Mesenchymal stem cell (in vitro differentiated cells and primary cell): ENCODE data around the gene NEDD9.
A peak's percentile ranks its signal among the peaks of the same experiment; 100 is the strongest.

Source experiments
- DNase-seq: peaks from one replicate; pipeline ENCODE4 v3.0.0-alpha.2; 2013
- H2AFZ ChIP-seq: one replicate; pipeline ENCODE4 v1.6.1; 2013; ENCODE audit warnings: low read depth, mild to moderate bottlenecking, control low read depth, inconsistent platforms, low read length, moderate library complexity
- H2AK5ac ChIP-seq: 2 replicates; pipeline ENCODE4 v1.6.1; 2013; ENCODE audit warnings: low read length, moderate library complexity, mild to moderate bottlenecking, inconsistent platforms; ENCODE audit not compliant: severe bottlenecking
- H2BK120ac ChIP-seq: one replicate; pipeline ENCODE4 v1.6.1; 2013; ENCODE audit warnings: low read depth, mild to moderate bottlenecking, inconsistent platforms, low read length, moderate library complexity
- H2BK12ac ChIP-seq, 2 experiments: one replicate each; pipeline ENCODE4 v1.6.1; 2013; ENCODE audit warnings: inconsistent platforms in 2 of 2, low read length in 2 of 2, mild to moderate bottlenecking in 2 of 2, moderate library complexity in 2 of 2, control low read depth in 1 of 2
- H2BK15ac ChIP-seq: one replicate; pipeline ENCODE4 v1.6.1; 2013; ENCODE audit warnings: mild to moderate bottlenecking, low read depth, inconsistent platforms; ENCODE audit not compliant: poor library complexity, severe bottlenecking
- H2BK5ac ChIP-seq: 2 replicates; pipeline ENCODE4 v1.6.1; 2013; ENCODE audit warnings: low read depth, mild to moderate bottlenecking, low read length, control low read depth, inconsistent platforms; ENCODE audit not compliant: poor library complexity, severe bottlenecking
- H3K14ac ChIP-seq, 2 experiments: one replicate each; pipeline ENCODE4 v1.6.1; 2013; ENCODE audit warnings: inconsistent platforms in 2 of 2, low read length in 2 of 2, control low read depth in 1 of 2, mild to moderate bottlenecking in 1 of 2, moderate library complexity in 1 of 2
- H3K18ac ChIP-seq, 2 experiments: one replicate each; pipeline ENCODE4 v1.6.1; 2013; ENCODE audit warnings: inconsistent platforms in 2 of 2, low read length in 2 of 2, control low read depth in 1 of 2, low read depth in 1 of 2, mild to moderate bottlenecking in 1 of 2
- H3K23ac ChIP-seq, 2 experiments: one replicate each; pipeline ENCODE4 v1.6.1; 2013; ENCODE audit warnings: inconsistent platforms in 2 of 2, low read length in 2 of 2, mild to moderate bottlenecking in 2 of 2, moderate library complexity in 2 of 2, control low read depth in 1 of 2
- H3K27ac ChIP-seq: 2 replicates; pipeline ENCODE4 v1.5.1; 2013; ENCODE audit warnings: mild to moderate bottlenecking, moderate library complexity, low read length, control low read depth, inconsistent platforms; ENCODE audit not compliant: poor library complexity, severe bottlenecking
- H3K27me3 ChIP-seq, 2 experiments: 2 replicates each; pipeline versions ENCODE4 v1.6.1 to v1.7.0; 2013; ENCODE audit warnings: low read length in 2 of 2, mild to moderate bottlenecking in 2 of 2, moderate library complexity in 2 of 2, control low read depth in 1 of 2, inconsistent platforms in 1 of 2; ENCODE audit not compliant: control insufficient read depth in 1 of 2, insufficient read depth in 1 of 2
- H3K36me3 ChIP-seq, 2 experiments: 2 replicates each; pipeline versions ENCODE4 v1.6.1 to v1.7.0; 2013; ENCODE audit warnings: low read length in 2 of 2, control low read depth in 1 of 2, inconsistent platforms in 1 of 2, low read depth in 1 of 2, mild to moderate bottlenecking in 1 of 2; ENCODE audit not compliant: insufficient read depth in 2 of 2, control insufficient read depth in 1 of 2
- H3K4ac ChIP-seq, 2 experiments: one replicate each; pipeline ENCODE4 v1.6.1; 2013; ENCODE audit warnings: inconsistent platforms in 2 of 2, low read length in 2 of 2, mild to moderate bottlenecking in 2 of 2, moderate library complexity in 2 of 2, control low read depth in 1 of 2, low read depth in 1 of 2
- H3K4me1 ChIP-seq: 2 replicates; pipeline ENCODE4 v1.6.1; 2013; ENCODE audit warnings: low read depth, low read length, control low read depth; ENCODE audit not compliant: control insufficient read depth, insufficient read depth
- H3K4me2 ChIP-seq: 2 replicates; pipeline ENCODE4 v1.6.1; 2013; ENCODE audit warnings: low read length, mild to moderate bottlenecking, inconsistent platforms; ENCODE audit not compliant: poor library complexity, severe bottlenecking
- H3K4me3 ChIP-seq, 2 experiments: 2 replicates each; pipeline versions ENCODE4 v1.5.1 to v1.7.0; 2013; ENCODE audit warnings: low read length in 2 of 2, mild to moderate bottlenecking in 2 of 2, control low read depth in 1 of 2, low read depth in 1 of 2; ENCODE audit not compliant: insufficient read depth in 1 of 2
- H3K79me1 ChIP-seq: replicated peaks from 2 replicates; pipeline ENCODE4 v1.6.1; 2013; ENCODE audit warnings: mild to moderate bottlenecking, control low read depth, low read length, inconsistent platforms; ENCODE audit not compliant: poor library complexity, severe bottlenecking
- H3K9ac ChIP-seq: 2 replicates; pipeline ENCODE4 v1.7.0; 2013; ENCODE audit warnings: mild to moderate bottlenecking, low read length, moderate library complexity
- H3K9me3 ChIP-seq: 2 replicates; pipeline ENCODE4 v1.7.0; 2013; ENCODE audit warnings: mild to moderate bottlenecking, low read length; ENCODE audit not compliant: control insufficient read depth
- H4K8ac ChIP-seq: one replicate; pipeline ENCODE4 v1.6.1; 2013; ENCODE audit warnings: inconsistent platforms, mild to moderate bottlenecking, low read length, moderate library complexity
- H4K91ac ChIP-seq: one replicate; pipeline ENCODE4 v1.6.1; 2013; ENCODE audit warnings: mild to moderate bottlenecking, low read length, inconsistent platforms
- WGBS: methylation state at CpG from one replicate; pipeline ENCODE4 v1.1.7; 2013; ENCODE audit warnings: mixed read lengths; 5-methylcytosine and 5-hydroxymethylcytosine counted together

Gene NEDD9

GRCh38 chr6:11214901-11215300 lies 17.6 kb downstream of the NEDD9 start:
- no peak overlapping the region for H3K23ac ChIP-seq
- H2BK120ac ChIP-seq, result no peak overlapping the region
- H3K27me3 ChIP-seq, result no peaks in the 10 kb centered on the region
- H4K8ac ChIP-seq, result no peak overlapping the region
- no peak overlapping the region for H3K14ac ChIP-seq
- H3K36me3 ChIP-seq, result peaks cover 0 to 32% of the 10 kb centered on the region in 2 experiments
- no peak overlapping the region for H2BK15ac ChIP-seq
- H3K4me3 ChIP-seq, result no peak overlapping the region
- no peak overlapping the region for H3K4me2 ChIP-seq
- H4K91ac ChIP-seq, result no peak overlapping the region
- H3K4me1 ChIP-seq, result peaks cover 11% of the 10 kb centered on the region
- no peak overlapping the region for H2BK12ac ChIP-seq
- no peak overlapping the region for H3K4ac ChIP-seq
- no peak overlapping the region for H3K9ac ChIP-seq
- no peak overlapping the region for H2BK5ac ChIP-seq
- H3K9me3 ChIP-seq, result no peaks in the 10 kb centered on the region
- H2AK5ac ChIP-seq, result no peak overlapping the region
- H3K27ac ChIP-seq, result no peak overlapping the region
- WGBS, result 98% methylated on average over 9 of the region's 9 CpGs
- no peak overlapping the region for H2AFZ ChIP-seq
- H3K79me1 ChIP-seq, result peaks cover 50% of the 10 kb centered on the region
- H3K18ac ChIP-seq, result no peak overlapping the region
- DNase-seq, result no peak

GRCh38 chr6:11214084-11214833 lies 18.2 kb downstream of the NEDD9 start:
- Histone ChIP-seq H2AK5ac (no peak overlapping the region), H3K9me3 (no peaks in the 10 kb centered on the region), H2BK15ac (no peak overlapping the region), H3K4me3 (no peak overlapping the region), H3K9ac (no peak overlapping the region), H3K14ac (no peak overlapping the region), H2BK5ac (no peak overlapping the region), H3K79me1 (peaks cover 49% of the 10 kb centered on the region), H3K4me2 (no peak overlapping the region), H3K18ac (no peak overlapping the region), H3K27ac (no peak overlapping the region), H4K91ac (no peak overlapping the region), H2AFZ (no peak overlapping the region), H3K36me3 (peaks cover 0 to 28% of the 10 kb centered on the region in 2 experiments), H3K4me1 (peaks cover 11% of the 10 kb centered on the region), H4K8ac (no peak overlapping the region), H2BK120ac (no peak overlapping the region), H3K23ac (no peak overlapping the region), H2BK12ac (no peak overlapping the region), H3K27me3 (no peaks in the 10 kb centered on the region), H3K4ac (no peak overlapping the region)
- WGBS, result 98% methylated on average over 14 of the region's 16 CpGs
- DNase-seq, result no peak

GRCh38 chr6:11213422-11214021 lies 18.9 kb downstream of the NEDD9 start:
- no peak overlapping the region for H2AK5ac ChIP-seq
- H4K8ac ChIP-seq, result no peak overlapping the region
- peaks cover 11% of the 10 kb centered on the region for H3K4me1 ChIP-seq
- WGBS, result 98% methylated on average over 12 of the region's 12 CpGs
- no peak overlapping the region for H2BK5ac ChIP-seq
- no peak overlapping the region for H2BK15ac ChIP-seq
- peaks cover 42% of the 10 kb centered on the region for H3K79me1 ChIP-seq
- no peak overlapping the region for H4K91ac ChIP-seq
- no peak for DNase-seq
- no peak overlapping the region for H3K4me3 ChIP-seq
- no peaks in the 10 kb centered on the region for H3K27me3 ChIP-seq
- no peak overlapping the region for H2AFZ ChIP-seq
- H3K36me3 ChIP-seq, result peaks cover 0 to 27% of the 10 kb centered on the region in 2 experiments
- H3K9ac ChIP-seq, result no peak overlapping the region
- H2BK120ac ChIP-seq, result no peak overlapping the region
- H2BK12ac ChIP-seq, result no peak overlapping the region
- H3K9me3 ChIP-seq, result no peaks in the 10 kb centered on the region
- no peak overlapping the region for H3K4me2 ChIP-seq
- H3K4ac ChIP-seq, result no peak overlapping the region
- no peak overlapping the region for H3K14ac ChIP-seq
- no peak overlapping the region for H3K23ac ChIP-seq
- no peak overlapping the region for H3K18ac ChIP-seq
- H3K27ac ChIP-seq, result no peak overlapping the region

GRCh38 chr6:11212664-11213063 lies 19.8 kb downstream of the NEDD9 start:
- H3K9me3 ChIP-seq, result no peaks in the 10 kb centered on the region
- H3K27me3 ChIP-seq, result no peaks in the 10 kb centered on the region
- H3K23ac ChIP-seq, result no peak overlapping the region
- H3K79me1 ChIP-seq, result peaks cover 41% of the 10 kb centered on the region
- H3K4ac ChIP-seq, result no peak overlapping the region
- no peak overlapping the region for H3K18ac ChIP-seq
- DNase-seq, result peak; percentile 64
- H3K4me1 ChIP-seq, result peaks cover 14% of the 10 kb centered on the region
- no peak overlapping the region for H2BK15ac ChIP-seq
- no peak overlapping the region for H3K9ac ChIP-seq
- no peak overlapping the region for H3K4me2 ChIP-seq
- WGBS, result 31% methylated on average over 4 of the region's 4 CpGs
- no peak overlapping the region for H2BK5ac ChIP-seq
- H2BK12ac ChIP-seq, result no peak overlapping the region
- no peak overlapping the region for H3K27ac ChIP-seq
- no peak overlapping the region for H3K4me3 ChIP-seq
- H2AFZ ChIP-seq, result no peak overlapping the region
- no peak overlapping the region for H2BK120ac ChIP-seq
- no peak overlapping the region for H2AK5ac ChIP-seq
- H4K8ac ChIP-seq, result no peak overlapping the region
- H3K36me3 ChIP-seq, result peaks cover 0 to 30% of the 10 kb centered on the region in 2 experiments
- H3K14ac ChIP-seq, result no peak overlapping the region
- H4K91ac ChIP-seq, result no peak overlapping the region
